Measurements from ENCODE around the gene MAN1A1.

GRCh38 chr6:119333707-119334295 is 15.8 kb downstream of the MAN1A1 start:
- TF ChIP-seq, protein P1, sequence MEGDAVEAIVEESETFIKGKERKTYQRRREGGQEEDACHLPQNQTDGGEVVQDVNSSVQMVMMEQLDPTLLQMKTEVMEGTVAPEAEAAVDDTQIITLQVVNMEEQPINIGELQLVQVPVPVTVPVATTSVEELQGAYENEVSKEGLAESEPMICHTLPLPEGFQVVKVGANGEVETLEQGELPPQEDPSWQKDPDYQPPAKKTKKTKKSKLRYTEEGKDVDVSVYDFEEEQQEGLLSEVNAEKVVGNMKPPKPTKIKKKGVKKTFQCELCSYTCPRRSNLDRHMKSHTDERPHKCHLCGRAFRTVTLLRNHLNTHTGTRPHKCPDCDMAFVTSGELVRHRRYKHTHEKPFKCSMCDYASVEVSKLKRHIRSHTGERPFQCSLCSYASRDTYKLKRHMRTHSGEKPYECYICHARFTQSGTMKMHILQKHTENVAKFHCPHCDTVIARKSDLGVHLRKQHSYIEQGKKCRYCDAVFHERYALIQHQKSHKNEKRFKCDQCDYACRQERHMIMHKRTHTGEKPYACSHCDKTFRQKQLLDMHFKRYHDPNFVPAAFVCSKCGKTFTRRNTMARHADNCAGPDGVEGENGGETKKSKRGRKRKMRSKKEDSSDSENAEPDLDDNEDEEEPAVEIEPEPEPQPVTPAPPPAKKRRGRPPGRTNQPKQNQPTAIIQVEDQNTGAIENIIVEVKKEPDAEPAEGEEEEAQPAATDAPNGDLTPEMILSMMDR (conservative IDR thresholded peaks at IDR 0.05; ENCODE audit: low read depth, low read length), result peak; percentile 64
- TF ChIP-seq EZH2phosphoT487 (IDR thresholded peaks at IDR 0.05; ENCODE audit: borderline replicate concordance, low read length), result no peak
- TF ChIP-seq EZH2 (IDR thresholded peaks at IDR 0.05; ENCODE audit: low read length, unreplicated experiment), result no peak

Measured in PC-3 (cell line).